Germinal center (tissue), 1 donor: ENCODE data around the gene KDM4B.
A peak's percentile ranks its signal among the peaks of the same experiment; 100 is the strongest.

Experiments
- DNase-seq: peaks from one replicate; pipeline ENCODE4 v3.0.0; 2012; ENCODE audit warnings: mixed read lengths, low spot score

Gene KDM4B

DNA sequence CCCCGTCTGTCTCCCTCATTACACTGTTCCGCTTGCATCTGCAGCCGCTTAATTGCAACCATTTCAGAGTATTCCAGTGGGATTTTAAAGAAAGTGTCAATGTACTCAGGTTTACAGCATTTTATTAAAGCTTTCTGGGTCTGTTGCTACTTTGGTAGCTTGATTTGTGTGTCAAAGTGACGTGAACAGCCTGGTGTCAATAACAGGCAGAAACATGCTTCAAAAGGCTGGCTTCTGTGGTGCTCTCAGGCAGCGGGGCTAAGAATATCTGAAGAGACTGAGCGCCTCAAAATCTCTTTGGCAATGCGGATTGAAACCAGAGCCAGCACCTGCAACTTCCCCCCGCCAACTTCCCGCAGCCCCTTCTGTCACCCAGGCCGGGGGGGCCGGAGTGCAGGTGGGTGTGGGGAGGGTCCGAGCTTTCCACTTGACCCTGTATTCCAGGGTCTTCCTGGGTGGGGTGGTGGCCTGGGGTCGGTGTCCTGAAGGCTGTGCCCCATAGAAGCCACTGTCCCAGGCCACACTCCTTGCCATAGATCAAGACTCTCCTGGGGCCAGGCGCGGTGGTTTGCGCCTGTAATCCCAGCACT lies 81.2 kb downstream of the KDM4B start:
- no peak for DNase-seq

GRCh38 chr19:5050905-5051304 lies 82.0 kb downstream of the KDM4B start:
- DNase-seq = no peak

GRCh38 chr19:5051619-5052018 lies 82.7 kb downstream of the KDM4B start:
- DNase-seq = no peak

DNA sequence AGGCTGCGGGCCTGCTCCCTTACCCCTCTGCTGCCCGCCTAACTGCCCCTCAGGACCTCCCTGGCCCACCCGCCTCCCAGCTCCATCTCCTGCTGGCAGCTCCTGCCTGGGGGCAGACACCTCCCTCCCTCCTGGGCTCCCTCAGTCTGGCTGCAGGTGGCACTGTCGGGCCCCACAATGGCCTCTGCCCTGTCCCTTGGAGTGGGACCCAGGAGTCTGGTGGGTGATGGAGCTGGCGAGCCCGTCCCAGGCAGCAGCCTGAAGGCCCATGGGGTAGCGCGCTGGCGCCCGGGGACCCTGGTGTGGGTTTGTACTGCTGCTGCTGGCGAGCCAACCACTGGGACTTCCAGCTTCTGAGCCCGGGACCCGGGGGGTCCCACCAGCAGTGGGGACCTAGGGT lies 83.6 kb downstream of the KDM4B start:
- no peak for DNase-seq

DNA sequence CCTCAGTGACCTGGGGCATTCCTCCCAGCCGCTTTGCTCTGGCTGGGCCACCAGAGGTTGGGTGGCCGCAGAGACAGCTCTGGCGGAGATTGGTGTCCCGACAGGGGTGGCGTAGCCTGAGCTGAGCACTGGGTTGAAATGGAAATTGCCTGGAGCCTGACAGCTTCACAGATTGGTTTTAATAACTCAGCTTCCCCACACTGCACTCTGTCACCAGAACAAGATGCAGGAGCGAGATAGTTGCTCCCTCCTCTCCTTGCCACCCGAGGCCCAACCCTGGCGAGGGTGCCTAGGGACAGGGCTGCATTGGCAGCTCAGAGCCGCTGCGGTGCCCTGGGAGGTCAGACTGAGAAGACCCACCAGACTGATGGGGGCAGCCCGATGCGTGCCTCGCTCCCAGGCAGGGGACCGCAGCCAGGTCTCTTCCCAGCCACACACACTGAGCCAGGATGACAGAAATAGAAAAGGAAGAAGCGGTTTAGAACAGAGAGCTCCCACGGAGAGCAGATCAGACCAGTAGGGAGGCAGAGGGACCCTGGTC lies 84.1 kb downstream of the KDM4B start:
- no peak for DNase-seq

DNA sequence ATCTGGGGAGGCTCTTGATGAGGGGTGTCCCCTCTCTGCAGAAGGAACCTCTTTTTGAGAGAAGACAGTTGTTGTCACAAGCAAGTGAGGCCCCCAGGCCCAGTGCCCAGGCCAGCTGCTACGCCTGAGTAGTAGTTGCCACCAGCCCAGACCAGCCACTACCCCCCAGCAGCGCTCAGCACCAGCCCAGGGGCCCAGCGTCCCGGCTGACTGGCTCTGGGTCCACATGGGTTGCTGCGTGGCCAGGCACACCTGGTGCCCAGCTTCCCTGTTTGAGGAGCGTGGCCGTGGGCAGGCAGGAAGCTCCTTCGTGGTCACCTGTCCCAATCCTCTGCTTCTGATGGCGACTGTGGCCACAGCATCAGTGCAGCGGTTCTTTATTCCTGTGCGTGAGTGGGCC lies 84.7 kb downstream of the KDM4B start:
- no peak for DNase-seq

DNA sequence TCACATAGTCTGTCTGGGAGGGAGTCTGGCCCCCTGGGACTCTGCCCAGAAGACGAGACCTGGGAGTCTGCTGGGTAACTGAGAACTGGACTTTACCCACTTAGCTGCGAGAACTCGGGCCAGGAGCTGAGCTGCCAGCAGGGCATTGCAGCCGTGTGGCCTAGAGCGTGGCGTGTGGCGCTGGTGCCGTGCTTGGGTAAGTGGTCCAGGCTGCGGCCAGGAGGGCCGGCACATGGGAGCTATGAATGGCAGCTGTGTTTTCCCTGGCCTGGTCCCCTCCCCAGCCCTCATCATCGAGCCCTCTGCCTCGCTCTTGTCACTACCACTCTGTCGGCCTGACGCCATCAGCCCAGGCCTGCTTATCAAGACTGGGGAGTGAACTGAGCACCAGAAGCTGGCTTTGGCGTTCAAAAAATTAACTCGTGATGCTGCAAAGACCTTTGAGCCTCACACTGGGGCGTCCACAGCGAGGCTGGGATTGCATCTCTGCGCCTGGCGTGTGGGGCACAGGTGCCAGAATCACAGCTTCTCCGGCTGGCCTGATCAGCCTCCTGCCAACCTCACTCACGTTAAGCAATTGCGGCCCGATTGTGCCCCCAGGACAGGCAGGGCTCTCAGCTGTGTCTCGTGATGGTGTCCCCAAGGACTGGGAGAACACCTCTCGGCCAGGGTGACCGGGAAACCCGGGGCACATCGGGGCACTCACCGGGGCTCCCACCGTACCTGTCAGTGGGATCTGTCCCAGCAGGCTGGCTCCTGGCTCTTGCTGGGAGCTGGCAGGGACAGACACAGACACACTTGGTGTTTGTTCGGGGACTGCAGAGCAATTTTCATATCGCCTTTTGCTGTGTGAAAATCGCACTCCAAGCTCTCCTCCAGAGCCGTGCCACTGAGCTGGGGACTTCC lies 85.9 kb downstream of the KDM4B start:
- no peak for DNase-seq

DNA sequence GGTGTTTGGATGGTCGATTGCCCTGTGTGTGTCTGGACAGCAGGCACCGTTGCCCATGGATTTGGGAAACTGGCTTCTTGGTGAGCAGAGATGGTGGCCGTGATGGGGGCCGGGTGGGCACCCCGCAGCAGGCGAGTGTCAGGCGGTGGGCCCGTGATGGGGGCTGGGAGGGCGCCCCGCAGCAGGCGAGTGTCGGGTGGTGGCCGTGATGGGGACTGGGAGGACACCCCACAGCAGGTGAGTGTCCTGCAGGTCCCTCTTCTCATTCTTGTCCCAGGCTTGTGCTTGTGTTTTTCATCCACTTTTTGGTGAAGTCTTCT lies 86.5 kb downstream of the KDM4B start:
- DNase-seq = no peak

- DNase-seq = peak; percentile 31
Observed at GRCh38 chr19:5057860-5058259, 88.9 kb downstream of the KDM4B start.

DNA sequence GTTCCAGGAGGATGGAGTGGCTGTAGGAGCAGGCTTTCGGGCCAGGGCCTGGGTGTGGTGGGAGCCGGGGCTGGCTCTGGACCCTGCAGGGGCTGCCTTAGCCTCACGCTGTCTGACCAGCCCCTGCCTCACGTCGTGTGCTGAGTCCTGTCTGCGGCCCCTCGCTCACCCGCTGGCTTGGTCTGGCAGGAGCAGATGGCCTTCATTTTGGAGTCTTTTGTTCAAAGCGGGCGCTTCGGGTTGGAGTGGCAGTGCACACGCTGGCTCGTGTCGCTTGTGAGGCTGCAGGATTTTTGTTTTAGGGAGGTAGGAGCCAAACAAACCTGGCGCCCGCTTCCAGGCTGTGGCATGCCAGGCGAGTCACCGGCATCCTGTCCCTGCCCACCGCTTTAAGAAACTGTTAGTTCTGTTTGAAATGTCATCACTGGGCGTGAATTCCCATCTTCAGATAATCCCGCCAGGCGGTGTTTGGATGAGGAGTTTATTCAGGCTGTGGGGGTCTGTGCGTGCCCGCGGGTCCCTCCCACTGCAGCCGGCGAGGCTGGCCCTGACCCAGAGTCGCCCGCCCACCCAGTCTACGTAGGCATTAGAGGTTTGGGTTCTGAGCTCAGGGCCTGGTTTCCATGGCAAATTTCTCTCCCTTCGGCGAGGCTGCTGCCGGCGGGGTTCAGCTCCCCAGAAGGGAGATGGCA lies 89.8 kb downstream of the KDM4B start:
- no peak for DNase-seq

GRCh38 chr19:5059213-5059574 lies 90.3 kb downstream of the KDM4B start:
- no peak for DNase-seq

GRCh38 chr19:5059793-5060192 lies 90.9 kb downstream of the KDM4B start:
- no peak for DNase-seq

DNA sequence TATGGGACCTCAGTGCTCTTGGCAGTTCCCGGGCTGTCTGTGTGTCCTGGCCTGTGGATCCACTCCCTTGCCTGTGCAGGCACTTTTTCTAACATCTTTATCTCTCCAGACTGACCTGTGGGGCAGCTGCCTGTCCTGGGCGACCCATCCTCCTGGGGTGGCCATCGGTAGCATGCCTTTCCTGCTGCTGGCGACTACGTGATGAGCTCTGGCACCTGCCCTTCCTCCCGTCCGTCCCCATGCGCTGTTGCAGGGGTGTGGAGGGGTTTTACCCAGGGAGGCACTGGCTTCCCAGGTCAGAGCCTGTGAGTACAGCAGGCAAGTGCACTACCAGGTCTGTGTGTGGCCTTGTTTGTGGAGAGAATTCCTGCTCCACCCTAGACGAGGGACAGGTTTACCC lies 93.3 kb downstream of the KDM4B start:
- DNase-seq = no peak

GRCh38 chr19:5062799-5063198 lies 93.9 kb downstream of the KDM4B start:
- no peak for DNase-seq

DNA sequence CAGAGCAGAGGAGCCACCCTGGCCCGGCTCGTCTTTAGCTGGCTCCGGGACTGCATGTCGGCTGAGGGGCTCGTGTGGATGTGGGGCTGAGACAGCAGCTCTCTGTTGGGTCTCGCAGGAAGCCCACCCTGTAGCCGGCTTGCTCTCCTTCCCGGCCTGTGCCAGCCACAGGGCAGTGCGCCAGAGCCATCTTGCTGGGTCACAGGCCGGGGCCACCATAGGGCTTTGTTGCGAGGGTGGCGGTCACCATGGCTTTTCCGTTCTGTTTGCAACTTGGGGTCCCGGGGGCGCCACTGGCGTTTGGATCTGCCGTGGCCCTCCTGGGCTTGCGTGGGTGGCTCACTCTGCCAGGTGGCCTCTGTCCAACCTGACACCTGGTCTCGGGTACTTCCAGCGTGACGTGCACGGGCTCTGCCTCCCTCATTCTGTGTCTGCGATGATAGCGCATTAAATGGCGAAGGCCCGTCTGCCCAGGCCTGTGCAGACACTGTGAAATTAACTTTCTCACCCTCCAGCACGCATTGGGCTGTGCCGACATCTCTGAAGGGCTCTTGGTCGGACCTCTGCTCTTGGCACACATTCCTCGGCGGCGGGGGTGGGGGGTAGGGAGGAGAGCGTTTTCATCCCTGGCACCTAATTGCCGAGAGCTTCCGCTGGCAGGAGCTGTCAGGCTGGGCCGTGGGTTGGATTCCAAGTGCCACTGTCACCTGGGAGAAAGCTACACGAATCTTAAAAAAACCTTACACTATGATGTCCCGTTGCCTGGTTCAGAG lies 95.1 kb downstream of the KDM4B start:
- no peak for DNase-seq

- no peak for DNase-seq
Observed at GRCh38 chr19:5064896-5065295, 96.0 kb downstream of the KDM4B start.

DNA sequence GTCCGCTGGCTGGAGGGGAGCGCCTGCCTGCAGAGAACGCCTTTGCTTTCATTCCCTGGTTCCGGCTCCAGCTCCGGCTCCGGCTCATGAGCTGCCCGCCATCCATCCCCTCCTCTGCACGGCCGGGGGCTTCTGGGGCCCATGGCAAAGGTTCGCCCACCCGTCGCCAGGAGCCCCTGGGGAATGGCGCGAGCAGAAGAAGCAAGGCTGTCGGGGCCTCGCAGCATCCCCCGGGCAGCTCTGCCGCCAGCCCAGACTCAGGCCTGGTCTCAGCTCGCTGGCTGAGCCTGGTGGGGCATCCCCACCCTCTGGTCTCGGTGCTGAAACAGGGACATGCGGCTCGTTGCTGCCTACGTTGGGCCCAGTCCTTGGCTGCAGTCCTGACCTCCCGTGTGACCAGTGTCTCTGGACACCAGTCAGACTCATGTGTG lies 96.8 kb downstream of the KDM4B start:
- DNase-seq = no peak

- DNase-seq = no peak
Observed at GRCh38 chr19:5066768-5067167, 97.9 kb downstream of the KDM4B start.

DNA sequence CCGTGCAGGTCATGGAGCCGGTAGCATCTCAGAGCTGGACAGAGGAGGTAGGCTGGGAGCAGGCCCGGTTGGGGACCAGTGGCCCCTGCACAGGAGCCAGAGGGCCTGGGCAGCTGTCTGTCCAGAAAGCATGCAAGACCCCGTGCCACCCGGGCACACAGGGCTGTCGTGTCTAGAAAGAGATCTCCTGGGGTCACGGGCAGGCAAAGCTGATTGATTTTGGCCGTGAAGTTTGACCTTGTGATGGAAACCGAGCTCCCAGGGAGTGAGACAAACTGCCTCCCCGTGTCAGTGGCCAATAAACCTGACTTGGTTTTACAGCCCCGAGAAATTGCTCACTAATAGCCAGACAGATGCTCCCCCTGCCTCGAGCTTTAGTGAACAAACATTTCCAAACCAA lies 98.8 kb downstream of the KDM4B start:
- DNase-seq = no peak

- no peak for DNase-seq
Observed at GRCh38 chr19:5068233-5069072, 99.5 kb downstream of the KDM4B start.

- no peak for DNase-seq
Observed at GRCh38 chr19:5070331-5070730, 101.4 kb downstream of the KDM4B start.
